IMR-90 (cell line): Measurements from ENCODE around the gene MFAP3L. TPM values are rescaled to one million over a fixed set of nuclear protein-coding genes. Genes with fewer than 3 reads are reported as not detected.

Experiments
- ATAC-seq: fragments of 200-7000 bp; cut with Tn5 transposase; 2 replicates; pipeline ENCODE4 v1.9.1; 2020; ENCODE audit warnings: low read depth, mild to moderate bottlenecking, moderate library complexity
- BruUV-seq: library from RNA; stranded (reverse); fragments of 400-500 nt; replicated peaks from 2 replicates; lab custom pipeline; 2021; lab: Mats Ljungman, UMichigan
- CTCF ChIA-PET: fragments of 300-600 bp; formaldehyde crosslinking; extraction: SDS; loops from one replicate; lab custom pipeline; 2021; ENCODE audit warnings: antibody characterized with exemption; lab: Yijun Ruan, JAX
- POLR2A ChIA-PET: fragments of 300-600 bp; sonication (Branson Sonifier 250); formaldehyde crosslinking; loops from one replicate; lab custom pipeline; 2022; ENCODE audit warnings: antibody characterized with exemption; ENCODE audit not compliant: unreplicated experiment; lab: Charles Lee
- DNase-seq: peaks from one replicate; pipeline ENCODE4 v3.0.0; 2013
- H2AFZ ChIP-seq: replicated peaks from 2 replicates; pipeline ENCODE3; 2013; ENCODE audit warnings: low read length, mild to moderate bottlenecking; ENCODE audit not compliant: poor library complexity
- H2AK5ac ChIP-seq: 2 replicates; pipeline ENCODE4 v1.6.1; 2013; ENCODE audit warnings: low read depth, low read length, inconsistent platforms
- H2AK9ac ChIP-seq: replicated peaks from 2 replicates; pipeline ENCODE3; 2013; ENCODE audit warnings: mild to moderate bottlenecking, low read depth, low read length, moderate library complexity; ENCODE audit not compliant: poor library complexity
- H2BK120ac ChIP-seq: 2 replicates; pipeline ENCODE4 v1.6.1; 2013; ENCODE audit warnings: low read depth, low read length, inconsistent platforms
- H2BK15ac ChIP-seq: 3 replicates; pipeline ENCODE4 v1.6.1; 2013; ENCODE audit warnings: low read depth, low read length, inconsistent platforms
- H2BK20ac ChIP-seq: 2 replicates; pipeline ENCODE4 v1.6.1; 2013; ENCODE audit warnings: low read depth, mild to moderate bottlenecking, inconsistent platforms, low read length, moderate library complexity
- H2BK5ac ChIP-seq: 2 replicates; pipeline ENCODE4 v1.6.1; 2013; ENCODE audit warnings: mild to moderate bottlenecking, low read depth, low read length, inconsistent platforms; ENCODE audit not compliant: poor library complexity, severe bottlenecking
- H3K14ac ChIP-seq: replicated peaks from 2 replicates; pipeline ENCODE4 v1.6.1; 2013; ENCODE audit warnings: low read depth, low read length, inconsistent platforms
- H3K18ac ChIP-seq: 2 replicates; pipeline ENCODE4 v1.6.1; 2013; ENCODE audit warnings: low read depth, low read length, control low read depth
- H3K23ac ChIP-seq: 2 replicates; pipeline ENCODE4 v1.6.1; 2013; ENCODE audit warnings: low read depth, low read length, inconsistent platforms
- H3K27ac ChIP-seq: 2 replicates; pipeline ENCODE4 v1.5.1; 2013; ENCODE audit warnings: mild to moderate bottlenecking, control low read depth, low read length; ENCODE audit not compliant: insufficient read depth
- H3K27me3 ChIP-seq: 2 replicates; pipeline ENCODE4 v1.6.1; 2013; ENCODE audit warnings: low read length; ENCODE audit not compliant: control insufficient read depth, insufficient read depth
- H3K36me3 ChIP-seq: 2 replicates; pipeline ENCODE4 v1.6.1; 2013; ENCODE audit warnings: low read length, mixed read lengths; ENCODE audit not compliant: control insufficient read depth, insufficient read depth
- H3K4ac ChIP-seq: 2 replicates; pipeline ENCODE4 v1.6.1; 2013; ENCODE audit warnings: low read depth, low read length, inconsistent platforms
- H3K4me1 ChIP-seq: 2 replicates; pipeline ENCODE4 v1.6.1; 2013; ENCODE audit warnings: low read length, mixed read lengths; ENCODE audit not compliant: control insufficient read depth, insufficient read depth
- H3K4me2 ChIP-seq: 2 replicates; pipeline ENCODE4 v1.6.1; 2013; ENCODE audit warnings: low read depth, mild to moderate bottlenecking, control low read depth, low read length, moderate library complexity
- H3K4me3 ChIP-seq: 2 replicates; pipeline ENCODE4 v1.5.1; 2013; ENCODE audit warnings: low read depth, mild to moderate bottlenecking, control low read depth, low read length, moderate library complexity; ENCODE audit not compliant: insufficient read depth
- H3K56ac ChIP-seq: 2 replicates; pipeline ENCODE4 v1.6.1; 2013; ENCODE audit warnings: low read length, inconsistent platforms; ENCODE audit not compliant: insufficient read depth; ENCODE audit errors: extremely low read depth
- H3K79me1 ChIP-seq, 2 experiments: 2 replicates each; pipeline ENCODE4 v1.6.1; 2013; ENCODE audit warnings: low read length in 2 of 2, inconsistent platforms in 1 of 2, low read depth in 1 of 2
- H3K9ac ChIP-seq: 2 replicates; pipeline ENCODE4 v1.6.1; 2013; ENCODE audit warnings: low read depth, low read length, control low read depth
- H3K9me1 ChIP-seq: 2 replicates; pipeline ENCODE4 v1.6.1; 2013; ENCODE audit warnings: low read length, inconsistent platforms; ENCODE audit not compliant: insufficient read depth
- H3K9me3 ChIP-seq: 2 replicates; pipeline ENCODE4 v1.6.1; 2013; ENCODE audit warnings: low read length; ENCODE audit not compliant: control insufficient read depth, insufficient read depth
- H4K20me1 ChIP-seq: 2 replicates; pipeline ENCODE4 v1.6.1; 2013; ENCODE audit warnings: low read length, inconsistent platforms; ENCODE audit not compliant: insufficient read depth
- H4K5ac ChIP-seq: 2 replicates; pipeline ENCODE4 v1.6.1; 2013; ENCODE audit warnings: mild to moderate bottlenecking, low read depth, low read length, control low read depth
- H4K8ac ChIP-seq, 2 experiments: 2 replicates each; pipeline ENCODE4 v1.6.1; 2013; ENCODE audit warnings: low read depth in 2 of 2, low read length in 2 of 2, control low read depth in 1 of 2, inconsistent platforms in 1 of 2
- H4K91ac ChIP-seq: 2 replicates; pipeline ENCODE4 v1.6.1; 2013; ENCODE audit warnings: low read depth, low read length, inconsistent platforms; ENCODE audit not compliant: insufficient read depth
- BHLHE40 ChIP-seq: fragments of 150-350 bp; IDR thresholded peaks from 2 replicates; pipeline ENCODE4 v1.6.1; 2016; ENCODE audit warnings: mild to moderate bottlenecking, low read depth, low read length
- CEBPB ChIP-seq: IDR thresholded peaks from 2 replicates; pipeline ENCODE4 v1.6.1; 2012; ENCODE audit warnings: low read depth, low read length, improper control_type of control experiment
- CHD1 ChIP-seq: IDR thresholded peaks from 2 replicates; pipeline ENCODE4 v1.6.1; 2012; ENCODE audit warnings: low read depth, low read length, improper control_type of control experiment
- ELK1 ChIP-seq: fragments of 150-350 bp; IDR thresholded peaks from 2 replicates; pipeline ENCODE4 v1.6.1; 2016; ENCODE audit warnings: low read depth, mild to moderate bottlenecking, low read length, moderate library complexity, borderline replicate concordance
- FOS ChIP-seq: fragments of 150-350 bp; IDR thresholded peaks from 2 replicates; pipeline ENCODE4 v1.6.1; 2016; ENCODE audit warnings: low read depth, low read length
- MAFK ChIP-seq: IDR thresholded peaks from 2 replicates; pipeline ENCODE4 v1.6.1; 2012; ENCODE audit warnings: low read depth, low read length, improper control_type of control experiment
- MAZ ChIP-seq: IDR thresholded peaks from 2 replicates; pipeline ENCODE4 v1.6.1; 2012; ENCODE audit warnings: low read depth, mild to moderate bottlenecking, low read length, improper control_type of control experiment, moderate library complexity, borderline replicate concordance
- MXI1 ChIP-seq: IDR thresholded peaks from 2 replicates; pipeline ENCODE4 v1.6.1; 2012; ENCODE audit warnings: low read depth, mild to moderate bottlenecking, low read length, moderate library complexity, borderline replicate concordance
- NFE2L2 ChIP-seq: fragments of 150-350 bp; IDR thresholded peaks from 2 replicates; pipeline ENCODE4 v1.6.1; 2016; ENCODE audit warnings: low read depth, mild to moderate bottlenecking, low read length
- POLR2A ChIP-seq: IDR thresholded peaks from 2 replicates; pipeline ENCODE4 v1.6.1; 2012; ENCODE audit warnings: mild to moderate bottlenecking, low read depth, low read length
- RAD21 ChIP-seq: IDR thresholded peaks from 2 replicates; pipeline ENCODE4 v1.6.1; 2012; ENCODE audit warnings: low read length, improper control_type of control experiment
- RCOR1 ChIP-seq: IDR thresholded peaks from 2 replicates; pipeline ENCODE4 v1.6.1; 2012; ENCODE audit warnings: mild to moderate bottlenecking, low read length, improper control_type of control experiment; ENCODE audit not compliant: insufficient replicate concordance
- RFX5 ChIP-seq: IDR thresholded peaks from 2 replicates; pipeline ENCODE4 v1.8.0; 2012; ENCODE audit warnings: low read depth, mild to moderate bottlenecking, low read length, moderate library complexity
- SMC3 ChIP-seq: fragments of 150-350 bp; IDR thresholded peaks from 2 replicates; pipeline ENCODE4 v1.6.1; 2016; ENCODE audit warnings: low read depth, mild to moderate bottlenecking, antibody characterized with exemption, low read length, moderate library complexity
- WGBS, 2 experiments: methylation state at CpG; one replicate each; pipeline versions ENCODE4 v1.1.5 to v1.1.7; 2013; ENCODE audit warnings: missing lambda C conversion rate in 2 of 2; ENCODE audit not compliant: insufficient read length in 1 of 2; ENCODE audit errors: extremely low coverage in 2 of 2; 5-methylcytosine and 5-hydroxymethylcytosine counted together
- dilution Hi-C: fragments of 300-500 bp; cut with HindIII; formaldehyde crosslinking; loops from one replicate; pipeline ENCODE4 v1.14.3; 2018; ENCODE audit warnings: low sequenced_read_pairs; ENCODE audit not compliant: unreplicated experiment
- in situ Hi-C: fragments of 300-500 bp; cut with MboI; formaldehyde crosslinking; loops from 3 replicates; pipeline ENCODE4 v1.14.3; 2019; ENCODE audit warnings: low sequenced_read_pairs, inconsistent platforms, mixed read lengths
- intact Hi-C: fragments of 100-400 bp; cut with micrococcal nuclease; formaldehyde crosslinking; loops from 2 replicates; pipeline ENCODE4 v1.10.0; 2022
- polyA plus RNA-seq, 3 experiments: library from polyadenylated mRNA; depleted of rRNA; stranded (reverse); fragments of >200 nt; gene quantifications; 2 replicates each; pipeline ENCODE4 v1.2.3, GENCODE V29; 2012; ENCODE audit warnings: low replicate concordance in 1 of 3
- total RNA-seq: library from RNA; depleted of rRNA; stranded (reverse); fragments of >200 nt; gene quantifications from 2 replicates; pipeline ENCODE4 v1.2.3, GENCODE V29; 2012
- TF ChIP-seq, protein P1 (sequence below): fragments of 150-350 bp; IDR thresholded peaks from 2 replicates; pipeline ENCODE4 v1.6.1; 2017; ENCODE audit warnings: mild to moderate bottlenecking, antibody characterized with exemption, low read length, low read depth
- TF ChIP-seq, protein P2 (sequence below): conservative IDR thresholded peaks from 2 replicates; pipeline ENCODE4 v1.5.1; 2012; ENCODE audit warnings: mild to moderate bottlenecking, low read depth, low read length, improper control_type of control experiment

Gene MFAP3L
- total and polyA plus RNA-seq, 2 of the 4 experiments (the other 2 are of a cell fraction) = 0.22 to 0.36 TPM

DNA sequence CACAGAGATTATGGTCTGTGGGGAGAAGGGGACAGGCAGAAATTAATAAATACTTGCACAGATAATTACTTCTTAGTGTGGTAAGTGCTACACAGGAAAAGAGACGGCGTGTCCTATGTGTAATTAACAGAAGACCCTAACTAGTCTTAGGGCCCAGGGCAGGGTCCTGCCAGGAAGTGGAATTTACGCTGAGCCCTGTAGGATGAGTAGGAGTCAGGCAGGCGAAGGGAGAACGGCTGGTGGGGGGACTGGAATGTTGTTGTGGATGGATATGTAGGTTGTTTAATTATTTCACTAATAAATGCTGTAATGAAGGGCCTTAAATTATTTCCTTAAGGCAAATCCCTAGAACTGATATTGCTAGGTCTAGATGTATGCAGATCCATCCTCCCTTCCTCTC is 26.7 kb upstream of the MFAP3L start:
- Histone ChIP-seq H3K27me3 (peaks cover 6% of the 10 kb centered on the region), H2BK120ac (no peak overlapping the region), H3K4me2 (no peak overlapping the region), H3K27ac (no peak overlapping the region), H2AK5ac (no peak overlapping the region), H3K56ac (no peak overlapping the region), H3K4me3 (no peak overlapping the region), H4K91ac (no peak overlapping the region), H3K9me3 (no peaks in the 10 kb centered on the region), H4K5ac (no peak overlapping the region), H3K9me1 (no peaks in the 10 kb centered on the region), H3K14ac (no peak overlapping the region), H2BK20ac (no peak overlapping the region), H3K23ac (no peak overlapping the region), H3K4ac (no peak overlapping the region), H2AK9ac (no peak overlapping the region), H4K20me1 (no peaks in the 10 kb centered on the region), H2BK15ac (no peak overlapping the region), H3K18ac (no peak overlapping the region), H3K4me1 (no peaks in the 10 kb centered on the region), H3K9ac (no peak overlapping the region), H2AFZ (no peak overlapping the region), H3K79me1 (no peaks in the 10 kb centered on the region), H2BK5ac (no peak overlapping the region), H4K8ac (no peak overlapping the region), H3K36me3 (no peaks in the 10 kb centered on the region)
- ChIA-PET POLR2A (no interaction called here), CTCF (no interaction called here)
- ATAC-seq = no peak
- in situ Hi-C loops (loop anchor here (5.0 to 25.0 kb wide), 2 partner anchors 241 to 441 kb away; partner anchors contain the start of genes CLCN3 and NEK1), intact Hi-C loops (loop anchor here (10.0 kb wide), 1 partner anchor 548 kb away; no protein-coding TSS in a partner anchor), dilution Hi-C loops (no loop called here)
- TF ChIP-seq, protein P1, sequence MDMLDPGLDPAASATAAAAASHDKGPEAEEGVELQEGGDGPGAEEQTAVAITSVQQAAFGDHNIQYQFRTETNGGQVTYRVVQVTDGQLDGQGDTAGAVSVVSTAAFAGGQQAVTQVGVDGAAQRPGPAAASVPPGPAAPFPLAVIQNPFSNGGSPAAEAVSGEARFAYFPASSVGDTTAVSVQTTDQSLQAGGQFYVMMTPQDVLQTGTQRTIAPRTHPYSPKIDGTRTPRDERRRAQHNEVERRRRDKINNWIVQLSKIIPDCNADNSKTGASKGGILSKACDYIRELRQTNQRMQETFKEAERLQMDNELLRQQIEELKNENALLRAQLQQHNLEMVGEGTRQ = no peak
- TF ChIP-seq RAD21 = no peak
- TF ChIP-seq NFE2L2 = no peak
- TF ChIP-seq CHD1 = no peak
- no peak for TF ChIP-seq MAZ
- TF ChIP-seq SMC3 = no peak
- no peak for TF ChIP-seq MAFK
- no peak for TF ChIP-seq POLR2A
- no peak for TF ChIP-seq BHLHE40
- TF ChIP-seq, protein P2, sequence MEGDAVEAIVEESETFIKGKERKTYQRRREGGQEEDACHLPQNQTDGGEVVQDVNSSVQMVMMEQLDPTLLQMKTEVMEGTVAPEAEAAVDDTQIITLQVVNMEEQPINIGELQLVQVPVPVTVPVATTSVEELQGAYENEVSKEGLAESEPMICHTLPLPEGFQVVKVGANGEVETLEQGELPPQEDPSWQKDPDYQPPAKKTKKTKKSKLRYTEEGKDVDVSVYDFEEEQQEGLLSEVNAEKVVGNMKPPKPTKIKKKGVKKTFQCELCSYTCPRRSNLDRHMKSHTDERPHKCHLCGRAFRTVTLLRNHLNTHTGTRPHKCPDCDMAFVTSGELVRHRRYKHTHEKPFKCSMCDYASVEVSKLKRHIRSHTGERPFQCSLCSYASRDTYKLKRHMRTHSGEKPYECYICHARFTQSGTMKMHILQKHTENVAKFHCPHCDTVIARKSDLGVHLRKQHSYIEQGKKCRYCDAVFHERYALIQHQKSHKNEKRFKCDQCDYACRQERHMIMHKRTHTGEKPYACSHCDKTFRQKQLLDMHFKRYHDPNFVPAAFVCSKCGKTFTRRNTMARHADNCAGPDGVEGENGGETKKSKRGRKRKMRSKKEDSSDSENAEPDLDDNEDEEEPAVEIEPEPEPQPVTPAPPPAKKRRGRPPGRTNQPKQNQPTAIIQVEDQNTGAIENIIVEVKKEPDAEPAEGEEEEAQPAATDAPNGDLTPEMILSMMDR = no peak
- no peak for TF ChIP-seq RFX5
- no peak for TF ChIP-seq ELK1
- no peak for TF ChIP-seq CEBPB
- no peak for TF ChIP-seq MXI1
- no peak for TF ChIP-seq RCOR1
- TF ChIP-seq FOS = no peak
- BruUV-seq = no TSS peak
- WGBS, 2 experiments = no CpG with 5 or more reads among the region's 5 CpGs
- DNase-seq = no peak
